ENCODE data around the gene GNPTAB.

Gene GNPTAB

GRCh38 chr12:101772012-101772775 lies 58.6 kb downstream of the GNPTAB start:
- no peak for DNase-seq (ENCODE audit: low read depth)

- DNase-seq (ENCODE audit: low read depth) = no peak
These were observed 60.9 kb downstream of the GNPTAB start for GRCh38 chr12:101769865-101770264.

GRCh38 chr12:101768781-101769180 lies 62.0 kb downstream of the GNPTAB start:
- no peak for DNase-seq (ENCODE audit: low read depth)

GRCh38 chr12:101767537-101767936 lies 63.2 kb downstream of the GNPTAB start:
- no peak for DNase-seq (ENCODE audit: low read depth)

GRCh38 chr12:101764051-101764792 lies 66.5 kb downstream of the GNPTAB start:
- DNase-seq (ENCODE audit: low read depth) = no peak

GRCh38 chr12:101763246-101763931 lies 67.4 kb downstream of the GNPTAB start:
- no peak for DNase-seq (ENCODE audit: low read depth)

- DNase-seq (ENCODE audit: low read depth) = no peak
These were observed 69.0 kb downstream of the GNPTAB start for GRCh38 chr12:101761781-101762180.

- no peak for DNase-seq (ENCODE audit: low read depth)
These were observed 69.4 kb downstream of the GNPTAB start for GRCh38 chr12:101761350-101761749.

GRCh38 chr12:101759396-101760047 lies 71.2 kb downstream of the GNPTAB start:
- DNase-seq (ENCODE audit: low read depth) = no peak

GRCh38 chr12:101750152-101750551 lies 80.6 kb downstream of the GNPTAB start:
- no peak for DNase-seq (ENCODE audit: low read depth)

- no peak for DNase-seq (ENCODE audit: low read depth)
These were observed 81.1 kb downstream of the GNPTAB start for GRCh38 chr12:101749657-101750056.

GRCh38 chr12:101748907-101749306 lies 81.9 kb downstream of the GNPTAB start:
- no peak for DNase-seq (ENCODE audit: low read depth)

GRCh38 chr12:101747697-101748096 lies 83.1 kb downstream of the GNPTAB start:
- DNase-seq (ENCODE audit: low read depth) = no peak

- no peak for DNase-seq (ENCODE audit: low read depth)
These were observed 84.1 kb downstream of the GNPTAB start for GRCh38 chr12:101746661-101747060.

- DNase-seq (ENCODE audit: low read depth) = no peak
These were observed 84.6 kb downstream of the GNPTAB start for GRCh38 chr12:101746196-101746595.

- no peak for DNase-seq (ENCODE audit: low read depth)
These were observed 85.3 kb downstream of the GNPTAB start for GRCh38 chr12:101745481-101745880.

GRCh38 chr12:101743724-101744472 lies 86.9 kb downstream of the GNPTAB start:
- DNase-seq (ENCODE audit: low read depth) = no peak

- DNase-seq (ENCODE audit: low read depth) = no peak
These were observed 87.5 kb downstream of the GNPTAB start for GRCh38 chr12:101743242-101743641.

GRCh38 chr12:101740980-101741379 lies 89.8 kb downstream of the GNPTAB start:
- no peak for DNase-seq (ENCODE audit: low read depth)

- no peak for DNase-seq (ENCODE audit: low read depth)
These were observed 90.2 kb downstream of the GNPTAB start for GRCh38 chr12:101740566-101740965.

GRCh38 chr12:101738920-101739665 lies 91.7 kb downstream of the GNPTAB start, which contains the start of gene SYCP3:
SYCP3 (minus strand) TSS chr12:101739462; CDS start chr12:101737935, 1,527 bp downstream.
- no peak for DNase-seq (ENCODE audit: low read depth)
